ENCODE results near the gene VPS41.
"Not testable (repeated sequence)": the region's sequence is repeated elsewhere in the genome, so short reads cannot be mapped to it uniquely, and the experiment has no call there.

The VPS41 gene

GRCh38 chr7:38854947-38855346 lies 54.0 kb downstream of the VPS41 start:
- DNase-seq = not testable (repeated sequence)

DNA sequence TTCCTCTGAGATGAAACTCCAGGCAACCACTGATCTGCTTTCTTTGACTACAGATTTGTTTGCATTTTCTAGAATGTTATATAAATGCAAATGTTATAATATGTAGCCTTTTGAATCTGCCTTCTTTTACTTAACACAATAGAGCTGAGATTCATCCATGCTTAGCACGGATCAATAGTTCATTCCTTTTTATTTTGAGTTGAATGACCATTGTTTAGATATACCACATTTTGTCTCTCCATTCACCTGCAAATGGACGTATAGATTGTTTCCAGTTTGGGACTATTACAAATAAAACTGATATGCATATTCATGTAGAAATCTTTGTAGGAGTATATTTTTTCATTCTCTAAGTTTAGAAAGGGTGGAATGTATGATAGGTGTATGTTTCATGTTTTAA lies 57.7 kb downstream of the VPS41 start:
- no peak for DNase-seq

DNA sequence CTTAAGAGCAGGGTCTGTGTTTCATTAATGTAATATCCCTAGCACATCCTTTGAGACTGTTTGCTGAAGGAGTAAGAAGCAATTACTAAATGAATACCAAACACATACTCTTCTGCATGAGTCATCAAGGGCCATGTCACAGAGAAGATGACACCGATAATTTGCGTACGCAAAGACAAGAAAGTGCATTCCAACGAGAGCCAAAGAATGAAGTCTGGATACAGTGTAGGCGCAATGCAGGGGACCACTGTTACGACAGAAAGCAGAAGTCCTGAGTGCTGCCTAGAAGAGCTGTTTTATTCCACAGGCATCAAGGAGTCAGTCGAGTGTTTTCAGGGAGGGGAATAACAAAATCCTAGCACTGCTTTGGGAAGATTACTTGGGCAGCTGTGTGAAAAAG lies 62.7 kb downstream of the VPS41 start:
- peak; percentile 1 for DNase-seq

DNA sequence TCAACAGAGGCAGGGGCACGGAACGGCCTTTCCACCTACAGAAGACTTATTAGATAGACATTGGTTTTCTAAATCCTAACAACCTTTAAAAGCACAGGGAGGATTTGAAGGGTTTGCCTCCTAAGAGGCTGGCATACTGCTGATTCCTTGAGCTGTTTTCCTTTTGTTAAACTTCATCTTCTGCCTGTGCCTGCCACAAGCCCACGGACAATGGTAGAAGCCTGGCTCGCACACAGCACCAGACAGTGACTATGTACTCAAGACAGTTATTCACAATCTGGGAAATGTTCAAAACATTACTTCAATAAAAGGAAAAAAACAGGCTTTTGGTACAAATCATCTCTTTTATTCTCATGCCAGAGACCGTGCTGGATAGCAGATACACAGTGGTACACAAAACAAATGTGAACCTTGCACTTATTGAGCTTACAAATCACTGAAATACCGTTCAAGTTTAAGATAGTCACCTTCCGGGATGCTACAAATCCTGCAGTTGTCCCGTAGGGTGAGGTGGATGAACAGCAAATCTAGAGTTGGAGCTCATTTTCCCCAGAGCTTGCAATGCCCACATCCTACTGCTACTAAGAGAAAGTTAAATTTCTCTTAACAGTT lies 63.9 kb downstream of the VPS41 start:
- DNase-seq = no peak

GRCh38 chr7:38842746-38843145 lies 66.2 kb downstream of the VPS41 start:
- DNase-seq = no peak

GRCh38 chr7:38840736-38841460 lies 68.1 kb downstream of the VPS41 start:
- no peak for DNase-seq

DNA sequence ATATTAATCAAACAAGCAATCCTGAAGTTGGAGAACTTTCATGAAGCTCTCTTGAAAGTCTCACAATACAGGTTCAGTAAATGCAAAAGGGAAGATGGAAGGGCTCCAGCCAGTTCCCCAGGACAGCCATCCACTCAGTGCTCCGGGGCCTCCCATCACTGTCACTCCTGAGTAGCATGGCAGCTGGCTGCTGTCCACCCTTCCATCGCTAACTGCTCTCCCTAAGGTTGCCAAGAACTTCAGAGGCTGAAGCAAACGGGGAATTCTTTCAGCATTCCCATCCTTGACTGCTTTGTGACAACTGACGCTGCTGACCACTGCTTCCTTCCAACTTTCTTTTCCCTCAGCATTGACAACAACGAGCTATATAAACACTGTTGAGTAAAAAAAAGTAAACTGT lies 69.1 kb downstream of the VPS41 start:
- no peak for DNase-seq

DNA sequence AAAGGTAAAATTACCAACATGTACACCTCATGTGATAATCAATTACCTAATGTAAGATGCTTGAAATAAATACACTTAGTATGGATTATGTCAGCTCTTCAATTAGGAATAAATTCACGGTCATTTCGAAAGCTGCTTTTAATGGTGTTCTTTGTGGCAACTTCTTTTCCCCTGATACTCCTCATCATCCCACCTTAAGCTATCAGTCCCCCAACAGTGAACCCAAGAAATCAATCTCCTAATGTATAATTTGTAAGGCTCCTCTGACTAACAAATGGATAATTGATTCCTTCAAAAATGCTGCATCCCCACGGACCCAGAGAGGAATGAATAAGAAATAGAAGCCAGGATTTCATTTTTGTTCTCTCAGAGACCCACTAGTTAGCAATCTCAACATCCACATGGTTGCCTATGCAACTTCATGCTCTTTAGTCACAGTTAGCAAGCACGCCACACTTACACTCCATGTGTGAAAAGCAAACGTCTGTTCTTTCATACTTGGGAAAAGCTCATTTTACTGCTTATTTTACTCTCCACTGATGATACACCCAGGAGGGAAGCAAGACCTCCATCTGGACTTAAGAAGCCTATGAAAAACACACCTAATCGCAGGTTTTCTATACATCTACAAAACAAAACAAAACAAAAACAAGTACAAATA lies 70.1 kb downstream of the VPS41 start:
- DNase-seq = no peak

- no peak for DNase-seq
Observed at GRCh38 chr7:38834357-38834756, 74.6 kb downstream of the VPS41 start.

GRCh38 chr7:38833329-38833728 lies 75.7 kb downstream of the VPS41 start:
- DNase-seq = no peak

DNA sequence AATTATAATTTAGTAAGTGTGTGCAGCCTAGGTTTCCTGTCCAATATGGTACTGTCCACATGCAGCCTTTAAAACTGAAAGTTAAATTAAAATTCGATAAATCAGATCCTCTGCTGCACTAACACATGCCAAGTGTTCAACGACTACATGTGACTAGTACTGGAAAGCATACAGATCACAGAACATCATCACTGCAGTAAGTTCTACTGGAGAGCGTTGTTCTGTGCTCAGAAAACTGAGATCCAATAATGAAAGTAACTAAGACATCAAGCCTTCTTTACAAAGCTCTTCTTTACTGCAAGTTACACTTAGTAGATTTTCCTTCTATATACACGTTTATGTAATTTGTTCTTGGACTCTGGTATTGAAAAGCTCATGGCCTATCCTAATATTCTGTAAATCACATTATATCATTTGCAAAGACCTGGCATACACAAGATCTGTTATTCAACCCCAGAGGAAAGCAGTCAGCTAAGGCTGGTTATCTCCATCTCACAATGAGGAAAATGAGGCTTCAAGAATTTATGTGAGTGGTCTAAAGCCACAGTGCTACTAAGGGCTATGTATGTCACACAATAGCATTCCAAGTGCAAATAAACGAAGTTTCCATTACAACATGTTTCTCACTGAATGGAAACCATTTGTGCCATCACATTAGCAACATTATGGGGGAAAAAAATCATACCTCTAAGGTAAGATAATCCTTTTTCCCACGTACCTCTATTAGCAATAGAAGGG lies 77.6 kb downstream of the VPS41 start:
- DNase-seq = no peak

GRCh38 chr7:38830826-38831225 lies 78.2 kb downstream of the VPS41 start:
- DNase-seq = no peak

DNA sequence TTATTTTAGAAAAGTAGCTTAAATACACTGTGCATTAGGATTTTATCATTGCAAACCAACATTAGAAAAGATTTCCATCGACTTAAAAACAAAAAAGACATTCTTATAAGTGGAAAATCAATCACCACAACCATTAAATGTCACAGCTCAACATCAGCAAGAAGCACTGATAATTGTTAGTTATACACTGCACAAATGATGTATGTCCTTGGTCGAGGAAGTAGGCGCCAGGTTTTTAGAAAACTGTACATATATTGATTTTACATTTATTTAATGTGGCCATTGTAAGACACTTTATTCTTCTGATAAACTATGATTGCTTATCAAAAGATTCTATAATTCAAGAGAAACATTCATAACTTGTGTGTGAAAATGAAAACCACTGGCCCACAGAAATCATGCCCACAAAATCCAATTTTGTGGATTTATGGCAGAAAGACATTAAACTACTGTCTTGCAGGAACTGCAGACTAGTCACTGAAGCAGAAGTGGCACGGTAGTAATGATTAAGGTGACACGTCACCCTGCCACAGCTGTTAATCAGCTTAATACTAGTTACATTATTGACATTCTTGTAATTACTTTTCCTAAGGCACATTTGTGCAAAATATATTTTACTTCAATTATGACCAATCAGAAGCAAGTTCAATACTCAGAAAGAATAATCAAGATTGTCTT lies 79.4 kb downstream of the VPS41 start:
- DNase-seq = no peak

DNA sequence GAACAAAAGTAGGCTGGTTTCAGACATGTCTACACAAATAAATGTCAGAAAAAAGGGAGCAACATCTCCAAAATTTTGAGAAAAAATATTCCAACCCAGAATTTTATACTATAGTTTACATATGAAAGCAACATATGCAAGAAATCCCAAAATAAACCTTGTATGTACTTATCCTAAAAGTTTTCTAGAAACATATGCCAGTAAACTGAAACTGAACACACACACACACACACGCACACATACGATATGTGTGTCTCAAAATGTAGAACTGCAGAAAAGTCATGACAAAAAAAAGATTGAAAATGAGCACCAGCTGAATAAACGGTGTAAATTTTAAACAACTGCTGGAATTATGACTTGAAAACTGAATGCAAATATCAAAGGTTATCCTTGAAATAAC lies 81.0 kb downstream of the VPS41 start:
- DNase-seq = no peak

GRCh38 chr7:38825721-38826440 lies 83.1 kb downstream of the VPS41 start:
- no peak for DNase-seq

GRCh38 chr7:38824948-38825347 lies 84.0 kb downstream of the VPS41 start:
- no peak for DNase-seq

GRCh38 chr7:38822549-38822948 lies 86.4 kb downstream of the VPS41 start:
- no peak for DNase-seq

- DNase-seq = no peak
Observed at GRCh38 chr7:38820571-38820970, 88.4 kb downstream of the VPS41 start.

- DNase-seq = peak; percentile 56
Observed at GRCh38 chr7:38819463-38819862, 89.5 kb downstream of the VPS41 start.

DNA sequence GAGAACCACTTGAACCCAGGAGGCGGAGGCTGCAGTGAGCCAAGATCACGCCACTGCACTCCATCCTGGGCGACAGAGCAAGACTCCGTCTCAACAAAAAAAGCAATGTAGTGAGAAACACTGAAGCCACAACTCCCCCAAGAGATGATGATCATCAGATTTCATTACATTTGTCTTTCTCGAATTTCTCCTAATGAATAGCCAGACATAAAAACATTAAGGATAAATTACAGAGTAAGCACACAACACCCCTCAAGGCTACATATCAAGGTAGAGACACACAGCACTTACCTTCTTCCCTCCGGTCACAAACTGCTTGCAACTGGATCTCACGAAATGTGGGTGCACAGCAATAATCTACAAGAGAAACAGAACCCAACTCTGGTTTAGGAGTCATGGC lies 91.5 kb downstream of the VPS41 start:
- no peak for DNase-seq

GRCh38 chr7:38813768-38814167 lies 95.2 kb downstream of the VPS41 start:
- DNase-seq = no peak

DNA sequence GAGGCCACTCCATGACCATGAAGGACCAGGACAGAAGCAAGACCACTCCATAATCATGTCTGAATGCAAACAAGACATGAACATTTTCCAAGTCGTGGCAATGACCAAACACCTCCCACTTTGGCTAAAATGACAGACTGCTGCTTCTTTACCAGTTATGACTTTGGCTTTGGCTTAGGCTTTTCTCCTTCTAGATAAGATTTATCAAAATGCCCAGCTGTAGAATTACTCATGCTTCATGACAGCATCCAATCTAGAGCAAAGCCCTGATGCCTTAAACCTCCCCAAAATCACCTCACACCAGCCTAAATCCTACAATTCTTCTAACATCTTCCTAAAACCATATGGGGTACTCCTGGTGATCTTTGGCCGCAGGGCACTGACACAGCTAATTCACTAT lies 102.1 kb downstream of the VPS41 start:
- no peak for DNase-seq

All from MV-4-11 (cell line).